NB4 (cell line): ENCODE measurements around the gene ITCH.
"Not testable (repeated sequence)": the region's sequence is repeated elsewhere in the genome, so short reads cannot be mapped to it uniquely, and the experiment has no call there.

Experiments used
- DNase-seq: peaks from one replicate; pipeline ENCODE4 v3.0.0; 2010; ENCODE audit warnings: low read depth
- H3K4me3 ChIP-seq: one replicate; pipeline ENCODE4 v1.5.1; 2011; ENCODE audit warnings: mild to moderate bottlenecking, low read depth, low read length, moderate library complexity
- MYC ChIP-seq: IDR thresholded peaks from 2 replicates; pipeline ENCODE4 v1.6.1; 2011; ENCODE audit warnings: low read depth, low read length
- POLR2A ChIP-seq: IDR thresholded peaks from 2 replicates; pipeline ENCODE4 v1.6.1; 2011; ENCODE audit warnings: mild to moderate bottlenecking; ENCODE audit not compliant: insufficient read length; ENCODE audit errors: extremely low read depth
- TF ChIP-seq, protein P1 (sequence below): IDR thresholded peaks from 2 replicates; pipeline ENCODE4 v1.6.1; 2011; ENCODE audit warnings: low read depth, low read length
- TF ChIP-seq, protein P2 (sequence below): IDR thresholded peaks from one replicate; pipeline ENCODE4 v1.5.1; 2012; ENCODE audit warnings: low read depth, low read length

Gene ITCH

DNA sequence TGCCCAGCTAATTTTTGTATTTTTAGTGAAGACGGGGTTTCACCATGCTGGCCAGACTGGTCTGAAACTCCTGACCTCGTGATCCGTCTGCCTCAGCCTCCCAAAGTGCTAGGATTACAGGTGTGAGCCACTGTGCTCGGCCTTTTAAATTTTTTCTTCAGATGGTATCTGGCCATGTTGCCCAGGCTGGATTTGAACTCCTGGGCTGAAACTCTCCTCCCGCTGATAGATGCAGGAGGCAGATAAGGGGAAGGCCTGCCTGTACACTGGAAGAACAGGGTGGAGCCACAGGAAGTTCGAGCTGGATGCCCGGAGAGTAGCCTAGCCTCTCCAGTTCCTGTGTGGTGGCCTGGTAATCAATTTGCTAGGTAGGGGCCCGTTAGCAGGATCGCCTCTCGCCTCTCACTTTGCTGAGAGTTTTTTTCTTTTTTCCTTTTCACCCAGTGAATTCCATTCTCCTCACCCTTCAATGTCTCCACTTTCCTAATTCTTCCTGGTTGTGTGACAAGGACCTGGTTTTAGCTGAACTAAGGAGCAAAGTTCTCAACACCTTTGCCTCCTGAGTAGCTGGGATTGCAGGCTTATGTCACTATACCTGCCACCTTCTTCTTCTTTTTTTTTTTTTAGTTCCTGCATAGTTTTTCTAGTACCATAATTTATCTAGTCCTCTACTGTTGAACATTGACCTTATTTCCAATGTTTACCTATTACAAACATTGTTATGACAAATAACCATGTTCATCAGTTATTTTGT is 19.4 kb upstream of the ITCH start:
- no peak for DNase-seq
- H3K4me3 ChIP-seq = no peak overlapping the region
- TF ChIP-seq MYC (no peak), POLR2A (no peak)
- TF ChIP-seq, protein P1, sequence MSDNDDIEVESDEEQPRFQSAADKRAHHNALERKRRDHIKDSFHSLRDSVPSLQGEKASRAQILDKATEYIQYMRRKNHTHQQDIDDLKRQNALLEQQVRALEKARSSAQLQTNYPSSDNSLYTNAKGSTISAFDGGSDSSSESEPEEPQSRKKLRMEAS = no peak
- TF ChIP-seq, protein P2, sequence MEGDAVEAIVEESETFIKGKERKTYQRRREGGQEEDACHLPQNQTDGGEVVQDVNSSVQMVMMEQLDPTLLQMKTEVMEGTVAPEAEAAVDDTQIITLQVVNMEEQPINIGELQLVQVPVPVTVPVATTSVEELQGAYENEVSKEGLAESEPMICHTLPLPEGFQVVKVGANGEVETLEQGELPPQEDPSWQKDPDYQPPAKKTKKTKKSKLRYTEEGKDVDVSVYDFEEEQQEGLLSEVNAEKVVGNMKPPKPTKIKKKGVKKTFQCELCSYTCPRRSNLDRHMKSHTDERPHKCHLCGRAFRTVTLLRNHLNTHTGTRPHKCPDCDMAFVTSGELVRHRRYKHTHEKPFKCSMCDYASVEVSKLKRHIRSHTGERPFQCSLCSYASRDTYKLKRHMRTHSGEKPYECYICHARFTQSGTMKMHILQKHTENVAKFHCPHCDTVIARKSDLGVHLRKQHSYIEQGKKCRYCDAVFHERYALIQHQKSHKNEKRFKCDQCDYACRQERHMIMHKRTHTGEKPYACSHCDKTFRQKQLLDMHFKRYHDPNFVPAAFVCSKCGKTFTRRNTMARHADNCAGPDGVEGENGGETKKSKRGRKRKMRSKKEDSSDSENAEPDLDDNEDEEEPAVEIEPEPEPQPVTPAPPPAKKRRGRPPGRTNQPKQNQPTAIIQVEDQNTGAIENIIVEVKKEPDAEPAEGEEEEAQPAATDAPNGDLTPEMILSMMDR = no peak

DNA sequence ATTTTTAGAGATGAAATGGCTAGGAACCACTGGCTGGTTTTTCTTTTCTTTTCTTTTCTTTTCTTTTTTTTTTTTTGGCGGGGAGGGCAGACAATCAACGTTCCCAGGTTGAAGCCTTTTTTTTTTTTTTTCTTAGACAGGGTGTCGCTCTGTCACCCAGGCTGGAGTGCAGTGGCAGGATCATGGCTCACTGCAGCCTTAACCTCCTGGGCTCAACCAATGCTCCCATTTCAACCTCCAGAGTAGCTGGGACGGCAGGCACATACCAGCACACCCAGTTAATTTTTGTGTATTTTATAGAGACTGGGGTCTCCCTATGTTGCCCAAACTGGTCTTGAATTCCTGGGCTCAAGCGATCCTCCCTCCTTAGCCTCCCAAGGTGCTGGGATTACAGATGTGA is 18.8 kb upstream of the ITCH start:
- no peak for TF ChIP-seq POLR2A
- TF ChIP-seq, protein P1 = no peak
- TF ChIP-seq MYC = no peak
- TF ChIP-seq, protein P2 = no peak
- DNase-seq = no peak

DNA sequence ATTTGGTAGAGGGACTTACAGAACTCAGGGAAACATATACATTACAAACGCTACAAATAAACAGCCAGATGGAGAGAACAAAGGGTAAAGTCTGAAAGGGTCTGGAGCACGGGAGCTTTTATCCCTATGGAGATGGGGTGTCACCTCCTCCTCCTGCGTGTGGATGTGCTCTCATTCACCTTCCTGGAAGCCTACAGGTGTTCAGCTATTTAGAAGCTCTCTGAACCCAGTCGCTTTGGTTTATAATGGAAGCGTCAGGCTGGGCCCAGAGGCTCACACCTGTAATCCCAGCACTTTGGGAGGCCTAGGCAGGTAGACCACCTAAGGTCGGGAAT is 17.7 kb upstream of the ITCH start:
- no peak overlapping the region for H3K4me3 ChIP-seq
- no peak for DNase-seq
- TF ChIP-seq MYC (no peak), POLR2A (no peak)
- TF ChIP-seq, protein P2 = no peak
- TF ChIP-seq, protein P1 = no peak

More for the DNA sequence above, 18.8 kb upstream of the ITCH start:
- no peak overlapping the region for H3K4me3 ChIP-seq

DNA sequence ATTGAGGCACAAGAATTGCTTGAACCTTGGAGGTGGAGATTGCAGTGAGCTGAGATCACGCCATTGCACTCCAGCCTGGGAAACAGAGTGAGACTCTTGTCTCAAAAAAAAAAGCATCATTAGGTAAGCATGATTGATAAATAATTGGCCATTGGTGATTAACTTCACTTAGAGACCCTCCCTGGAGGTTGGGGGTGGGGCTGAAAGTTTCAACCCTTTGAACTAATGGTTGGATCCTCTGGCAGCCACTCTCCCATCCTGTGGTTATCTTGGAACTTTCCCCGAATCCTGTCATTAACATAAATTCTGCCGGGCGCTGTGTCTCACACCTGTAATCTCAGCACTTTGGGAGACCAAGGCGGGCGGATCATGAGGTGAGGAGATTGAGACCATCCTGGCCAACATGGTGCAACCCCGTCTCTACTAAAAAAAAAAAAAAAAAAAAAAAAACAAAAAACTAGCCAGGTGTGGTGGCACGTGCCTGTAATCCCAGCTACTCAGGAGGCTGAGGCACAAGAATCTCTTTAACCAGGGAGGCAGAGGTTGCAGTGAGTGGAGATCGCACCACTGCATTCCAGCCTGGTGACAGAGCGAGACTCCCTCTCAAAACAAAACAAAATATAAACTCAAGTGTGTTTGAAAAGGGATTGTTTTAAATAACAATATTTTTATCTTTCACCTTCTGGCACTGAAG is 17.1 kb upstream of the ITCH start:
- not testable (repeated sequence) for H3K4me3 ChIP-seq, DNase-seq

DNA sequence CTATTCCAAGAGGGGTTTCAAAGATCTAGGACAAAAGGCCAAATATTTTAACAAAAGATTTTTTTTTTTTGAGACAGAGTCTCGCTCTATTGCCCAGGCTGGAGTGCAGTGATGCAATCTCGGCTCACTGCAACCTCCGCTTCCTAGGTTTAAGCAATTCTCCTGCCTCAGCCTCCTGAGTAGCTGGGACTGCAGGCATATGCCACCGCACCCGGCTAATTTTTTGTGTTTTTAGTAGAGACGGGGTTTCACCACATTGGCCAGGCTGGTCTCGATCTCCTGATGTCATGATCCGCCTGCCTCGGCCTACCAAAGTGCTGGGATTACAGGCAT is 16.6 kb upstream of the ITCH start:
- not testable (repeated sequence) for DNase-seq, H3K4me3 ChIP-seq

DNA sequence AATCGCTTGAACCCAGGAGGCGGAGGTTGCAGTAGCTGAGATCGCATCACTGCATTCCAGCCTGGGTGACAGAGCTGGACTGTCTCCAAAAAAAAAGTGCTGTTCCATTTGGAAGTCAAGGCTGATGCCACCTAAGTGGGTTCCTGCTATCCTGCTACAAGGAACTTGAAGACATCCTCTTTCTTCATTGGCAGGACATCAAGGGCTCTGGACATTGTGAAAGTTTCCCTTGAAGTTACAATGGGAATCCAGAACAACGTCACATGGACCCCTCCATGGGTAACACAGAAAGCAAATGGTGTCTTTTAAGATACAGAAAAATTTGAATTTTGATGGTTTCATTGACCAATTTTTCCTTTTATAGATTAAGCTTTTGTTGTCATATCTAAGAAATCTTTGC is 15.5 kb upstream of the ITCH start:
- TF ChIP-seq POLR2A = no peak
- TF ChIP-seq, protein P2 = no peak
- no peak for TF ChIP-seq MYC
- TF ChIP-seq, protein P1 = no peak
- H3K4me3 ChIP-seq = no peak overlapping the region
- DNase-seq = no peak

DNA sequence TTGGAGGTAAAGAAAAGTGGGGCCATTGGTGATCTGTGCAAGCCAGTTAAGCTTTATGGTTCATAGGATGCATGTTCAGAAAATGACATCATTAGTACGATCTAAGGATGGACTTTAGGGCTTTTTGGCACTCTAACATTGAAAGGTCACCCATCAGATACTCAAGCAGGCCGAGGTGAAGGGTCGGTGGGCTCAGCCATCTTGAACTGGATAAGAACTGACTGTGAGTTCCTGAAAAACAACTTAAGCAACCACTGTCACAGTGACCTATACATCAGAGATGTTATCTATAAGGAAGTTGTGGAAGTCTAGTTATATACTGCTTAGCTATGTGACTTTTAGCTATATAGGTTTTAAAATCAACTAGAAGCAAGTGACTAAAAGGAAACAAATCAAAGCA is 13.0 kb upstream of the ITCH start:
- TF ChIP-seq POLR2A (no peak), MYC (no peak)
- TF ChIP-seq, protein P2 = no peak
- TF ChIP-seq, protein P1 = no peak
- DNase-seq = peak; percentile 79

DNA sequence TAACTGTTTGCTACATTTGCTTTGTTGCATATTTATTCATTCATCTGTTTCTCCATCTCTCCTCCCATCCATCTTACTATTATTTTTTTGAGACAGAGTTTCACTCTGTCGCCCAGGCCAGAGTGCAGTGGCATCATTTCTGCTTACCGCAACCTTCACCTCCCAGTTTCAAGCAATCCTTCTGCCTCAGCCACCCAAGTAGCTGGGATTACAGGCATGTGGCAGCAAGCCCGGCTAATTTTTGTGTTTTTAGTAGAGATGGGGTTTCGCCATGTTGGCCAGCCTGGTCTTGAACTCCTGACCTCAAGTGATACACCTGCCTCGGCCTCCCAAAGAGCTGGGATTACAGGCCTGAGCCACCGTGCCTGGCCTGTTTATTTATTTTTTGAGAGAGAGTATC is 9.6 kb upstream of the ITCH start:
- H3K4me3 ChIP-seq, DNase-seq: not testable (repeated sequence)

More for the DNA sequence above, 13.0 kb upstream of the ITCH start:
- no peak overlapping the region for H3K4me3 ChIP-seq
